Astrocyte (in vitro differentiated cells and primary cell): ENCODE measurements around the gene RNF14. TPM values are rescaled to one million over a fixed set of nuclear protein-coding genes. Genes with fewer than 3 reads are reported as not detected.

Source experiments
- DNase-seq: peaks from one replicate; pipeline ENCODE4 v3.0.0-alpha.2; 2010; ENCODE audit warnings: low read depth
- FAIRE-seq: peaks from 2 replicates; lab custom pipeline; 2011; peaks lifted over from hg19 to GRCh38; lab: Jason Lieb, UNC
- H2AFZ ChIP-seq: 2 replicates; pipeline ENCODE4 v1.6.0; 2012; ENCODE audit warnings: low read depth, low read length, inconsistent platforms
- H3K27ac ChIP-seq: 2 replicates; pipeline ENCODE4 v1.5.1; 2011; ENCODE audit warnings: low read depth, low read length, inconsistent platforms
- H3K27me3 ChIP-seq: 2 replicates; pipeline ENCODE4 v1.6.0; 2011; ENCODE audit warnings: low read length, inconsistent platforms; ENCODE audit not compliant: insufficient read depth
- H3K36me3 ChIP-seq: 2 replicates; pipeline ENCODE4 v1.5.1; 2011; ENCODE audit warnings: low read length, inconsistent platforms; ENCODE audit not compliant: insufficient read depth
- H3K4me1 ChIP-seq: 2 replicates; pipeline ENCODE4 v1.5.1; 2011; ENCODE audit warnings: low read length, inconsistent platforms; ENCODE audit not compliant: insufficient read depth
- H3K4me2 ChIP-seq: 2 replicates; pipeline ENCODE4 v1.6.0; 2012; ENCODE audit warnings: low read length, inconsistent platforms
- H3K4me3 ChIP-seq: 2 replicates; pipeline ENCODE4 v1.5.1; 2011; ENCODE audit warnings: low read depth, mild to moderate bottlenecking, low read length, inconsistent platforms; ENCODE audit not compliant: insufficient read depth
- H3K79me2 ChIP-seq: 2 replicates; pipeline ENCODE4 v1.6.0; 2012; ENCODE audit warnings: mild to moderate bottlenecking, low read length, inconsistent platforms; ENCODE audit not compliant: insufficient read depth
- H3K9ac ChIP-seq: 2 replicates; pipeline ENCODE4 v1.6.0; 2012; ENCODE audit warnings: mild to moderate bottlenecking, low read length, inconsistent platforms
- H3K9me3 ChIP-seq: 2 replicates; pipeline ENCODE4 v1.5.1; 2012; ENCODE audit warnings: low read depth, mild to moderate bottlenecking, low read length, inconsistent platforms; ENCODE audit not compliant: insufficient read depth
- H4K20me1 ChIP-seq: 2 replicates; pipeline ENCODE4 v1.6.0; 2012; ENCODE audit warnings: low read length, inconsistent platforms; ENCODE audit not compliant: insufficient read depth
- H3K27ac Mint-ChIP-seq: one replicate; pipeline ENCODE4 v1.8.0; 2021; ENCODE audit warnings: mild to moderate bottlenecking, mixed read lengths; ENCODE audit not compliant: unreplicated experiment
- H3K27me3 Mint-ChIP-seq: one replicate; pipeline ENCODE4 v1.8.0; 2021; ENCODE audit warnings: low read depth, mixed read lengths; ENCODE audit not compliant: unreplicated experiment
- H3K36me3 Mint-ChIP-seq: one replicate; pipeline ENCODE4 v1.8.0; 2021; ENCODE audit warnings: low read depth, mixed read lengths; ENCODE audit not compliant: unreplicated experiment
- H3K4me1 Mint-ChIP-seq: one replicate; pipeline ENCODE4 v1.8.0; 2021; ENCODE audit warnings: low read depth, mixed read lengths; ENCODE audit not compliant: unreplicated experiment
- H3K4me3 Mint-ChIP-seq: one replicate; pipeline ENCODE4 v1.8.0; 2021; ENCODE audit warnings: mild to moderate bottlenecking, moderate library complexity, mixed read lengths; ENCODE audit not compliant: unreplicated experiment
- H3K9me3 Mint-ChIP-seq: one replicate; pipeline ENCODE4 v1.8.0; 2021; ENCODE audit warnings: mild to moderate bottlenecking, mixed read lengths; ENCODE audit not compliant: unreplicated experiment
- CTCF ChIP-seq: IDR thresholded peaks from 2 replicates; pipeline ENCODE4 v1.5.1; 2011; ENCODE audit warnings: low read depth, mild to moderate bottlenecking, inconsistent platforms, low read length, moderate library complexity; ENCODE audit not compliant: insufficient read depth
- EZH2 ChIP-seq: IDR thresholded peaks from 2 replicates; pipeline ENCODE4 v1.6.1; 2012; ENCODE audit warnings: mild to moderate bottlenecking, low read length, inconsistent platforms; ENCODE audit not compliant: insufficient read depth
- total RNA-seq: library from RNA; stranded (reverse); gene quantifications from 2 replicates; pipeline ENCODE4 v1.2.1, GENCODE V29; 2021

RNF14 gene
- total RNA-seq, 1 donor from 2014 or later: 105 TPM

GRCh38 chr5:141986072-141986471 is 17.2 kb downstream of the RNF14 start:
- H3K4me1 Mint-ChIP-seq: no peaks in the 10 kb centered on the region
- Histone ChIP-seq H3K4me2 (no peak overlapping the region), H3K79me2 (no peaks in the 10 kb centered on the region), H3K27ac (no peak overlapping the region), H3K9ac (no peak overlapping the region), H3K4me3 (no peak overlapping the region), H2AFZ (no peak overlapping the region), H3K9me3 (no peaks in the 10 kb centered on the region), H3K27me3 (no peaks in the 10 kb centered on the region), H3K4me1 (no peaks in the 10 kb centered on the region), H3K36me3 (peaks cover 31% of the 10 kb centered on the region), H4K20me1 (peaks cover 13% of the 10 kb centered on the region)
- no peaks in the 10 kb centered on the region for H3K9me3 Mint-ChIP-seq
- FAIRE-seq: no peak
- H3K27ac Mint-ChIP-seq: no peak overlapping the region
- no peak for DNase-seq
- no peak overlapping the region for H3K4me3 Mint-ChIP-seq
- H3K27me3 Mint-ChIP-seq: no peaks in the 10 kb centered on the region
- peaks cover 13% of the 10 kb centered on the region for H3K36me3 Mint-ChIP-seq
- TF ChIP-seq EZH2 (no peak), CTCF (no peak)

GRCh38 chr5:141989720-141990119 is 20.8 kb downstream of the RNF14 start:
- H3K4me1 Mint-ChIP-seq: peaks cover 6% of the 10 kb centered on the region
- no peaks in the 10 kb centered on the region for H3K9me3 Mint-ChIP-seq
- Histone ChIP-seq H3K9me3 (no peaks in the 10 kb centered on the region), H3K27ac (no peak overlapping the region), H3K27me3 (no peaks in the 10 kb centered on the region), H3K9ac (no peak overlapping the region), H4K20me1 (peaks cover 31% of the 10 kb centered on the region), H3K36me3 (peaks cover 28% of the 10 kb centered on the region), H3K4me1 (no peaks in the 10 kb centered on the region), H3K4me3 (no peak overlapping the region), H3K4me2 (no peak overlapping the region), H2AFZ (no peak overlapping the region), H3K79me2 (no peaks in the 10 kb centered on the region)
- FAIRE-seq (no peak), DNase-seq (no peak)
- TF ChIP-seq EZH2: no peak
- TF ChIP-seq CTCF: no peak
- H3K27ac Mint-ChIP-seq: no peak overlapping the region
- no peaks in the 10 kb centered on the region for H3K27me3 Mint-ChIP-seq
- H3K36me3 Mint-ChIP-seq: peaks cover 11% of the 10 kb centered on the region
- H3K4me3 Mint-ChIP-seq: no peak overlapping the region

GRCh38 chr5:141992349-141992963 is 23.6 kb downstream of the RNF14 start:
- H3K79me2 ChIP-seq: no peaks in the 10 kb centered on the region
- TF ChIP-seq CTCF: peak; percentile 81
- TF ChIP-seq EZH2: no peak
- H3K36me3 ChIP-seq: peaks cover 21% of the 10 kb centered on the region
- peaks cover 21% of the 10 kb centered on the region for H4K20me1 ChIP-seq
- Mint-ChIP-seq H3K4me3 (no peak overlapping the region), H3K9me3 (no peaks in the 10 kb centered on the region), H3K4me1 (peaks cover 6% of the 10 kb centered on the region), H3K27me3 (no peaks in the 10 kb centered on the region), H3K27ac (no peak overlapping the region), H3K36me3 (peaks cover 17% of the 10 kb centered on the region)
- H3K27me3 ChIP-seq: no peaks in the 10 kb centered on the region
- DNase-seq (peak; percentile 22), FAIRE-seq (no peak)
- H2AFZ ChIP-seq: no peak overlapping the region
- no peak overlapping the region for H3K9ac ChIP-seq
- H3K9me3 ChIP-seq: no peaks in the 10 kb centered on the region
- no peak overlapping the region for H3K4me3 ChIP-seq
- H3K27ac ChIP-seq: no peak overlapping the region
- H3K4me2 ChIP-seq: no peak overlapping the region
- no peaks in the 10 kb centered on the region for H3K4me1 ChIP-seq
